Muscle layer of colon (tissue), 2 donors: ENCODE measurements around the gene GRIK3.

Experiments used
- H3K27ac ChIP-seq: one replicate; pipeline ENCODE4 v1.7.0; 2013; ENCODE audit warnings: low read depth, mild to moderate bottlenecking, low read length, moderate library complexity
- H3K27me3 ChIP-seq, 2 donors: one replicate each; pipeline ENCODE4 v1.7.0; 2013; ENCODE audit warnings: low read length in 2 of 2, mild to moderate bottlenecking in 2 of 2; ENCODE audit not compliant: insufficient read depth in 2 of 2, control insufficient read depth in 1 of 2
- H3K36me3 ChIP-seq: one replicate; pipeline ENCODE4 v1.7.0; 2013; ENCODE audit warnings: mild to moderate bottlenecking, low read length; ENCODE audit not compliant: insufficient read depth
- H3K4me1 ChIP-seq: one replicate; pipeline ENCODE4 v1.7.0; 2013; ENCODE audit warnings: mild to moderate bottlenecking, low read length; ENCODE audit not compliant: insufficient read depth
- H3K4me3 ChIP-seq, 2 donors: one replicate each; pipeline ENCODE4 v1.7.0; 2013; ENCODE audit warnings: low read length in 2 of 2, low read depth in 1 of 2, mild to moderate bottlenecking in 1 of 2, moderate library complexity in 1 of 2
- H3K9ac ChIP-seq: one replicate; pipeline ENCODE4 v1.7.0; 2013; ENCODE audit warnings: low read length
- H3K9me3 ChIP-seq: one replicate; pipeline ENCODE4 v1.7.0; 2013; ENCODE audit warnings: mild to moderate bottlenecking, low read length
- donor health status: abdominal sarcoma.
- donor health status: Adenocarcinoma of cecum.

Gene GRIK3

GRCh38 chr1:36829961-36830360 is 204.4 kb downstream of the GRIK3 start:
- Histone ChIP-seq H3K27ac (no peak overlapping the region), H3K36me3 (no peaks in the 10 kb centered on the region), H3K9me3 (no peaks in the 10 kb centered on the region), H3K4me3 (no peak overlapping the region), H3K4me1 (no peaks in the 10 kb centered on the region), H3K27me3 (peaks cover 0 to 4% of the 10 kb centered on the region in 2 donors), H3K9ac (no peak overlapping the region)

GRCh38 chr1:36829066-36829465 is 205.2 kb downstream of the GRIK3 start:
- peaks cover 0 to 6% of the 10 kb centered on the region in 2 donors for H3K27me3 ChIP-seq
- no peak overlapping the region for H3K4me3 ChIP-seq
- no peak overlapping the region for H3K9ac ChIP-seq
- no peaks in the 10 kb centered on the region for H3K4me1 ChIP-seq
- no peaks in the 10 kb centered on the region for H3K9me3 ChIP-seq
- no peaks in the 10 kb centered on the region for H3K36me3 ChIP-seq
- H3K27ac ChIP-seq, result no peak overlapping the region

GRCh38 chr1:36825226-36825625 is 209.1 kb downstream of the GRIK3 start:
- Histone ChIP-seq H3K9me3 (no peaks in the 10 kb centered on the region), H3K9ac (no peak overlapping the region), H3K27ac (no peak overlapping the region), H3K4me1 (no peaks in the 10 kb centered on the region), H3K27me3 (peaks cover 0 to 6% of the 10 kb centered on the region in 2 donors), H3K36me3 (no peaks in the 10 kb centered on the region), H3K4me3 (no peak overlapping the region)

- Histone ChIP-seq H3K27me3 (peaks cover 0 to 6% of the 10 kb centered on the region in 2 donors), H3K9ac (no peak overlapping the region), H3K4me1 (no peaks in the 10 kb centered on the region), H3K36me3 (no peaks in the 10 kb centered on the region), H3K4me3 (no peak overlapping the region), H3K27ac (no peak overlapping the region), H3K9me3 (no peaks in the 10 kb centered on the region)
Measured at GRCh38 chr1:36824390-36824861, 209.9 kb downstream of the GRIK3 start.

DNA sequence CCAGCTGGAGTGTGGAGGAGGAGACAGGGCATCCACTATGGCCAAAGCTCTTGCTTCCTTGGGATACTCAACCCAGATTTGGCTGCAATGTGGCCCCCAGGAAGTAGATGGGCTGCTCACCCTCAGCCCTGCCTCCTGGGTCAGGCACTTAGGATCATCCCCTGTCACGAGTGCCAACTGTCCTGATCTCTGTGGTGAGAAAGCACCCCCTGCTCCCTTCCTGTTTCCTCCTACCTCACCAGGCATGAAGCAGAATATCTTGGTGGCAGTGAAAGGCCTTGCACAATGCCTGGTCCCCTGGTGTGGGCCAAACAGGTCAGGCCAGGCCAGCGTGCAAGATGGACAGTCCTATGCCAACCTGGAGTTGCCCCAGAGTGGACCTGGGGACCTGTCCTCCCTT is 211.7 kb downstream of the GRIK3 start:
- H3K27me3 ChIP-seq, result peaks cover 0 to 6% of the 10 kb centered on the region in 2 donors
- no peaks in the 10 kb centered on the region for H3K4me1 ChIP-seq
- H3K36me3 ChIP-seq, result no peaks in the 10 kb centered on the region
- H3K9ac ChIP-seq, result no peak overlapping the region
- H3K9me3 ChIP-seq, result no peaks in the 10 kb centered on the region
- H3K4me3 ChIP-seq, result peak overlapping the region in 1 of 2 donors; percentile 7
- H3K27ac ChIP-seq, result no peak overlapping the region

- Histone ChIP-seq H3K27me3 (peaks cover 0 to 6% of the 10 kb centered on the region in 2 donors), H3K9me3 (no peaks in the 10 kb centered on the region)
Measured at GRCh38 chr1:36821386-36821785, 212.9 kb downstream of the GRIK3 start.

DNA sequence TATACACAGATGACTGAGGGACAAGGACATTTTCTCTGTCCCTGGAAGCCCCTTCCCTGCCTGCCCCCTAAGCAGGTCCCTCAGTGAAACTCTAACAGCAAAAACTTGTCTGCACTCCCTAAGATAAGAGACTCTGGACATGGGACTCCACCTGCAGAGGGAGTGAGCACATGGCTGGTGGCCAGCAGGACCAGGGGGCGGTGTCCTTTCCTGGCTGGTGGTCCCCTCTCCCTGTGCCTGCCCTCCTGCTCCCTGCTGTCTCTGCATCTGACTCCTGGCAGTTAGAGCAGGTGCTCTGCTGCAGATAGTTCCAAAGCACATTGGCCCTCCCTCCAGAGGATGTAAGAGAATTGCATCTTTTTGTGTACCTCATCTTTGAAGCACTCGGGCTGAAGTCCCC is 215.5 kb downstream of the GRIK3 start:
- no peak overlapping the region for H3K27ac ChIP-seq
- H3K4me1 ChIP-seq, result no peaks in the 10 kb centered on the region
- H3K27me3 ChIP-seq, result no peaks in the 10 kb centered on the region
- no peaks in the 10 kb centered on the region for H3K36me3 ChIP-seq
- H3K4me3 ChIP-seq, result no peak overlapping the region
- H3K9ac ChIP-seq, result no peak overlapping the region
- no peaks in the 10 kb centered on the region for H3K9me3 ChIP-seq

More at GRCh38 chr1:36821386-36821785, 212.9 kb downstream of the GRIK3 start:
- Histone ChIP-seq H3K36me3 (no peaks in the 10 kb centered on the region), H3K9ac (no peak overlapping the region), H3K4me1 (no peaks in the 10 kb centered on the region), H3K4me3 (no peak overlapping the region), H3K27ac (no peak overlapping the region)

- Histone ChIP-seq H3K27me3 (no peaks in the 10 kb centered on the region), H3K27ac (no peak overlapping the region), H3K4me3 (no peak overlapping the region), H3K9ac (no peak overlapping the region), H3K36me3 (no peaks in the 10 kb centered on the region), H3K4me1 (no peaks in the 10 kb centered on the region), H3K9me3 (no peaks in the 10 kb centered on the region)
Measured at GRCh38 chr1:36816348-36816747, 218.0 kb downstream of the GRIK3 start.

GRCh38 chr1:36814774-36815173 is 219.5 kb downstream of the GRIK3 start:
- no peaks in the 10 kb centered on the region for H3K4me1 ChIP-seq
- H3K4me3 ChIP-seq, result no peak overlapping the region
- no peak overlapping the region for H3K9ac ChIP-seq
- no peaks in the 10 kb centered on the region for H3K27me3 ChIP-seq
- no peaks in the 10 kb centered on the region for H3K9me3 ChIP-seq
- H3K36me3 ChIP-seq, result no peaks in the 10 kb centered on the region
- no peak overlapping the region for H3K27ac ChIP-seq

DNA sequence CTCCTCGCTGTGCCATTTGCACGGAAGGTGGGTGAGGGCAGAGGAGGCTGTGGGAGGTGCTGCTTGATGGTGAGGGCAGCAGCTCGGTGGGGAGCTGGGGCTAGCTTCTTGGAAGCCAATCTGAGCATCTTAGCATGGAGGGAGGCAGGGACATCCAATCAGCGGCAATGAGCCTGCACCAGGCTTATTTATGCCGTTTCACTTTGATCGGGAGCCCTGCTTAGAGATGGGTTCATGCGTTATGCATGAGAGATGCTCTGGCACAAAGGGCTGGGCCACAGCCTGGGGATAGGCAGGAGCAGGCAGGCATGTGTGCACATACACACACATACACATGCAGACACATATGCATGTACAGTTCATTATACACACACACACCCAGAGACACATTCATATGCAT is 220.2 kb downstream of the GRIK3 start:
- Histone ChIP-seq H3K27ac (no peak overlapping the region), H3K9me3 (no peaks in the 10 kb centered on the region), H3K36me3 (no peaks in the 10 kb centered on the region), H3K27me3 (no peaks in the 10 kb centered on the region), H3K9ac (no peak overlapping the region), H3K4me1 (no peaks in the 10 kb centered on the region), H3K4me3 (no peak overlapping the region)

DNA sequence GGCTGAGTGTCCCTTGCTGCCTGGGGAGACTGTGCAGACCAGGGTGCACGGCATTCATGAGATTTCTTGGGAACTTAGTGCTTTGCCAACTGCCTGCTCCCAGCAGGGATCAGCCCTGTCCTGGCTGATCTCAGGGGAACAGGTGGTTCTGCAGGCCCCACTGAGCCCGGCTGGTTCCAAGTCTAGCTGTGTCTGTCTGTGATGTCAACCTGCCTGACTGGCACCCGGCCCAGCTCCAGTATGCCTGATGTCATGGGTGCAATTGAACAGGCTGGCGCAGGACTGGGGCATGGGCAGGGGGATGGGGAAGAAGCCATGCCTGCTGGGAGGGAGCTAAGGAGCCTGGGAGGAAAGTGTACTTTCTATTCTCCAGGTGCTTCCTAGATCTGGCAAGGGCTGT is 227.1 kb downstream of the GRIK3 start:
- Histone ChIP-seq H3K27ac (no peak overlapping the region), H3K27me3 (no peaks in the 10 kb centered on the region), H3K4me1 (no peaks in the 10 kb centered on the region), H3K4me3 (no peak overlapping the region), H3K36me3 (no peaks in the 10 kb centered on the region), H3K9ac (no peak overlapping the region), H3K9me3 (no peaks in the 10 kb centered on the region)

DNA sequence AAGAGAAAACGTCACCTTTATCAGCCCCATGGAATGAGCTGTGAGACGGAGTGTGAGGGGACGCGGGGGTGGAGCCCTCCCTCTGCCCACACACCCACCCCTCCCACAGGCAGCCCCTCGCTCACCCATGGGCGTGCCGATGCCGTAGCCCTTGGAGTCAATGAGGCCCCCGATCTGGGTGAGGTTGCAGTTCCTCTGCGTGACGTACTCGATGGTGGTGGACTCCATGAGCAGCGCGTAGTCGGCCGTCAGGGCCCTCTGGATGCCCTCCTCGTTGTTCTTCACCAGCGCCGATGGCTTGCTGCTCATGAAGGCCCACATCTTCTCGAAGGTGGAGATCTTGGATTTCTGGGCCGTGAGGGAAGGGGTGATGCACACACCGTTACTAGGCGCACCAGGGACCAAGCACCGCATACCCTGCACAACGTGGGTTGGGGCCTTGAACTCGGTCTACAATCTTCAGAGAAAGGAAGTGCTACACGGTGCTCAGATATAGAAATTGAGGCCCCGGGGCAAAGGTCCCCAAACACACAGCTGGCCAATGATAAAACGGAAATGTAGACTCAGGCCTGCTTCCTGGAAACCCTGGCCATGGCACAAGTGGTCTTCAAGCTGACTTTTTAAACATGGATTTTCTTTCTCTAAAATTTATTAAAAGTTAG is 228.2 kb downstream of the GRIK3 start:
- Histone ChIP-seq H3K9ac (no peak overlapping the region), H3K27ac (no peak overlapping the region), H3K36me3 (no peaks in the 10 kb centered on the region), H3K4me3 (no peak overlapping the region), H3K27me3 (no peaks in the 10 kb centered on the region), H3K9me3 (no peaks in the 10 kb centered on the region), H3K4me1 (no peaks in the 10 kb centered on the region)
